Loucy (cell line): ENCODE results near the gene BACE1.

Experiments
- H2AFZ ChIP-seq: fragments of 200-600 bp; sonication (generic); 2 replicates; pipeline ENCODE4 v1.6.0; 2016; ENCODE audit warnings: antibody characterized with exemption, mild to moderate bottlenecking, low read length, moderate library complexity
- H3F3A ChIP-seq: fragments of 200-600 bp; 2 replicates; pipeline ENCODE4 v1.6.0; 2016; ENCODE audit warnings: antibody characterized with exemption, low read depth, mild to moderate bottlenecking
- H3K27me3 ChIP-seq: fragments of 200-600 bp; sonication (generic); 2 replicates; pipeline ENCODE4 v1.6.1; 2014; ENCODE audit warnings: low read length, mild to moderate bottlenecking; ENCODE audit not compliant: insufficient read depth, poor library complexity, severe bottlenecking
- H3K36me3 ChIP-seq: fragments of 200-600 bp; sonication (generic); 2 replicates; pipeline ENCODE4 v1.6.1; 2016; ENCODE audit warnings: low read length; ENCODE audit not compliant: insufficient read depth
- H3K4me1 ChIP-seq: fragments of 200-600 bp; sonication (generic); 2 replicates; pipeline ENCODE4 v1.5.1; 2014; ENCODE audit warnings: low read length, mild to moderate bottlenecking; ENCODE audit not compliant: insufficient read depth, poor library complexity, severe bottlenecking
- H3K4me2 ChIP-seq: fragments of 200-600 bp; sonication (generic); 2 replicates; pipeline ENCODE4 v1.6.0; 2014; ENCODE audit warnings: antibody characterized with exemption, low read length, low read depth, mild to moderate bottlenecking; ENCODE audit not compliant: poor library complexity, severe bottlenecking
- H3K4me3 ChIP-seq: fragments of 200-600 bp; sonication (generic); 2 replicates; pipeline ENCODE4 v1.5.1; 2014; ENCODE audit warnings: low read length, mild to moderate bottlenecking, mixed read lengths; ENCODE audit not compliant: poor library complexity, severe bottlenecking
- H3K79me2 ChIP-seq: fragments of 200-600 bp; sonication (generic); 2 replicates; pipeline ENCODE4 v1.6.1; 2014; ENCODE audit warnings: low read length; ENCODE audit not compliant: insufficient read depth
- H3K9ac ChIP-seq: fragments of 200-600 bp; sonication (generic); 2 replicates; pipeline ENCODE4 v1.6.0; 2014; ENCODE audit warnings: mild to moderate bottlenecking, low read depth, low read length, moderate library complexity; ENCODE audit not compliant: poor library complexity, severe bottlenecking
- H3K9me2 ChIP-seq: fragments of 200-600 bp; sonication (generic); replicated peaks from 2 replicates; pipeline ENCODE4 v1.6.1; 2016; ENCODE audit warnings: low read depth, low read length, mixed read lengths
- H3K9me3 ChIP-seq: fragments of 200-600 bp; sonication (generic); 2 replicates; pipeline ENCODE4 v1.6.1; 2014; ENCODE audit warnings: mild to moderate bottlenecking, antibody characterized with exemption, low read length, low read depth; ENCODE audit not compliant: insufficient read depth
- H4K20me1 ChIP-seq: fragments of 200-600 bp; sonication (generic); 2 replicates; pipeline ENCODE4 v1.6.0; 2014; ENCODE audit warnings: antibody characterized with exemption, low read length, mild to moderate bottlenecking; ENCODE audit not compliant: insufficient read depth, poor library complexity, severe bottlenecking
- EZH2phosphoT487 ChIP-seq: fragments of 200-600 bp; IDR thresholded peaks from 2 replicates; pipeline ENCODE4 v1.6.1; 2018; ENCODE audit warnings: antibody characterized with exemption, mild to moderate bottlenecking, moderate library complexity, borderline replicate concordance
- TF ChIP-seq, protein P1 (sequence below): fragments of 200-600 bp; sonication (generic); conservative IDR thresholded peaks from 2 replicates; pipeline ENCODE4 v1.5.1; 2014; ENCODE audit warnings: mild to moderate bottlenecking, antibody characterized with exemption, low read length

Gene BACE1

DNA sequence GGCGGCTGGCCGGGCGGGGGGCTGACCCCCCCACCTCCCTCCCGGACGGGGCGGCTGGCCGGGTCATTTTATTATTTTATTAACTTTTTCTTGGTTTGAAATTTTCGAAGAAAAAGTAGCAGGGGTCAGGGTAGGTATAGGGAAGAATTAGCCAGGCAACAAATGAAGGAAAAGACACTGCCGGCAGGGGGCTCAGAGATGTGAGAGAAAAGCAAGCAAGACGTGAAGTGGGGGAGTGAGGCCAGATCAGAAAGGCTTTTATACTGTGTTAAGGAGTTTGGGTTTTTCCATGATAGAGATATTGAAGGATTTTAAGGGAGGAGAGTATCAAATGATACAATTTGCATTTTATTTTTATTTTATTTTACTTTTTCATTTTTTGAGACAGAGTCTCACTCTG lies 64.5 kb downstream of the BACE1 start:
- H3F3A ChIP-seq, result no peaks in the 10 kb centered on the region
- H3K36me3 ChIP-seq, result peaks cover 7% of the 10 kb centered on the region; the same call in 1 of the 2 replicates
- no peak overlapping the region for H3K4me3 ChIP-seq
- no peak overlapping the region for H2AFZ ChIP-seq
- H3K9ac ChIP-seq, result no peak overlapping the region
- H3K79me2 ChIP-seq, result no peaks in the 10 kb centered on the region
- H3K27me3 ChIP-seq, result no peaks in the 10 kb centered on the region
- no peaks in the 10 kb centered on the region for H3K4me1 ChIP-seq
- TF ChIP-seq EZH2phosphoT487, result no peak
- TF ChIP-seq, protein P1, sequence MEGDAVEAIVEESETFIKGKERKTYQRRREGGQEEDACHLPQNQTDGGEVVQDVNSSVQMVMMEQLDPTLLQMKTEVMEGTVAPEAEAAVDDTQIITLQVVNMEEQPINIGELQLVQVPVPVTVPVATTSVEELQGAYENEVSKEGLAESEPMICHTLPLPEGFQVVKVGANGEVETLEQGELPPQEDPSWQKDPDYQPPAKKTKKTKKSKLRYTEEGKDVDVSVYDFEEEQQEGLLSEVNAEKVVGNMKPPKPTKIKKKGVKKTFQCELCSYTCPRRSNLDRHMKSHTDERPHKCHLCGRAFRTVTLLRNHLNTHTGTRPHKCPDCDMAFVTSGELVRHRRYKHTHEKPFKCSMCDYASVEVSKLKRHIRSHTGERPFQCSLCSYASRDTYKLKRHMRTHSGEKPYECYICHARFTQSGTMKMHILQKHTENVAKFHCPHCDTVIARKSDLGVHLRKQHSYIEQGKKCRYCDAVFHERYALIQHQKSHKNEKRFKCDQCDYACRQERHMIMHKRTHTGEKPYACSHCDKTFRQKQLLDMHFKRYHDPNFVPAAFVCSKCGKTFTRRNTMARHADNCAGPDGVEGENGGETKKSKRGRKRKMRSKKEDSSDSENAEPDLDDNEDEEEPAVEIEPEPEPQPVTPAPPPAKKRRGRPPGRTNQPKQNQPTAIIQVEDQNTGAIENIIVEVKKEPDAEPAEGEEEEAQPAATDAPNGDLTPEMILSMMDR, result no peak
- no peak overlapping the region for H3K4me2 ChIP-seq
- no peaks in the 10 kb centered on the region for H3K9me2 ChIP-seq
- no peaks in the 10 kb centered on the region for H4K20me1 ChIP-seq
- no peaks in the 10 kb centered on the region for H3K9me3 ChIP-seq

DNA sequence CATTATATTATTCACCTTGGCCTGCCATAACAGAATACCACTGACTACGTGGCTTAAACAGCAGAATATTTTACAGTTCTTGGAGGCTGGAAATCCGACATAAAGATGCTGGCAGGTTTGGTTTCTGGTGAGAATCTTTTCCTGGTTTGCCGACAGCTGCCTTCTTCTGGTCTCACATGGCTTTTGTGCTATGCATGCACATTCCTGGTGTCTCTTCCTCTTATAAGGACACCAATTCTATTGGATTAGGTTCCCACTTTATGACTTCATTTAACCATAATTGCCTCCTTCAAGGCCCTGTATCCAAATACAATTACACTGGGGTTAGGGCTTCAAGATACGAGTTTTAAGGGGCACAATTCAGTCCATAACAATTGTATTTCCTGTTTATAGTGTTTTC lies 66.5 kb downstream of the BACE1 start:
- no peak for TF ChIP-seq EZH2phosphoT487
- TF ChIP-seq, protein P1, result no peak
- no peaks in the 10 kb centered on the region for H3K79me2 ChIP-seq
- no peaks in the 10 kb centered on the region for H3K4me1 ChIP-seq
- H3F3A ChIP-seq, result no peaks in the 10 kb centered on the region
- no peaks in the 10 kb centered on the region for H3K9me3 ChIP-seq
- no peak overlapping the region for H3K4me3 ChIP-seq
- no peaks in the 10 kb centered on the region for H4K20me1 ChIP-seq
- no peak overlapping the region for H3K9ac ChIP-seq
- no peaks in the 10 kb centered on the region for H3K27me3 ChIP-seq
- peaks cover 22% of the 10 kb centered on the region; the same call in 1 of the 2 replicates for H3K36me3 ChIP-seq
- H3K4me2 ChIP-seq, result no peak overlapping the region
- no peak overlapping the region for H2AFZ ChIP-seq
- H3K9me2 ChIP-seq, result no peaks in the 10 kb centered on the region

DNA sequence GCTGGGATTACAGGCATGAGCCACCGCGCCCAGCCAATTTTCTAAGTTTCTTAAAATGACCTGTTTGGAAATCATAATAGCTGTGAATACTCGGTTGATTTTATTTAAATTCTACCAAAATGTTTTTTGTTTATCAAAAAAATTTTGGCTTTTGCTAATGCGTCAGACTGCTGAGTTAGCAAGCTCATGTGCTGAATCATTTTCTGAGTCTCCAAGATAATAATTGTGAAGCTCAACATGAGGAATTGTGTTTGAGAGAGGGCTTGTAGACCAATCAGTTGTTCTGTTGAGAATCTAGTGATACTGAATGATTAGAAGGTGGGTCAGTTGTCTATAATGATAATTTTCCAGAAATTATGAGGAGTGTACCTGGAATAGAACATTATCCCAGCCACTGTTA lies 67.7 kb downstream of the BACE1 start:
- peaks cover 22% of the 10 kb centered on the region; the same call in 1 of the 2 replicates for H3K36me3 ChIP-seq

More for the DNA sequence above, 67.7 kb downstream of the BACE1 start:
- no peaks in the 10 kb centered on the region for H3F3A ChIP-seq
- no peak overlapping the region for H2AFZ ChIP-seq
- H3K9ac ChIP-seq, result no peak overlapping the region
- H3K27me3 ChIP-seq, result no peaks in the 10 kb centered on the region
- H3K9me3 ChIP-seq, result no peaks in the 10 kb centered on the region
- no peaks in the 10 kb centered on the region for H4K20me1 ChIP-seq
- no peaks in the 10 kb centered on the region for H3K79me2 ChIP-seq
- H3K9me2 ChIP-seq, result no peaks in the 10 kb centered on the region
- H3K4me1 ChIP-seq, result no peaks in the 10 kb centered on the region
- TF ChIP-seq, protein P1, result no peak
- no peak for TF ChIP-seq EZH2phosphoT487
- no peak overlapping the region for H3K4me3 ChIP-seq
- H3K4me2 ChIP-seq, result no peak overlapping the region
